Stimulated activated CD4-positive, alpha-beta T cell treated with anti-CD3 and anti-CD28 coated beads, Interleukin-12 subunit alpha, Interleukin-12 subunit beta, amount 100 ng/mL, for 24 hours (primary cell): ENCODE results near the gene DOK7.
"Not testable (repeated sequence)": the region's sequence is repeated elsewhere in the genome, so short reads cannot be mapped to it uniquely, and the experiment has no call there.

Experiments used
- DNase-seq, 2 experiments: peaks; one replicate each; pipeline ENCODE4 v3.0.0-alpha.2; 2020; ENCODE audit warnings: low read depth in 2 of 2

DOK7 gene

GRCh38 chr4:3502941-3503936, 40.1 kb downstream of the DOK7 start:
- no peak for DNase-seq

DNA sequence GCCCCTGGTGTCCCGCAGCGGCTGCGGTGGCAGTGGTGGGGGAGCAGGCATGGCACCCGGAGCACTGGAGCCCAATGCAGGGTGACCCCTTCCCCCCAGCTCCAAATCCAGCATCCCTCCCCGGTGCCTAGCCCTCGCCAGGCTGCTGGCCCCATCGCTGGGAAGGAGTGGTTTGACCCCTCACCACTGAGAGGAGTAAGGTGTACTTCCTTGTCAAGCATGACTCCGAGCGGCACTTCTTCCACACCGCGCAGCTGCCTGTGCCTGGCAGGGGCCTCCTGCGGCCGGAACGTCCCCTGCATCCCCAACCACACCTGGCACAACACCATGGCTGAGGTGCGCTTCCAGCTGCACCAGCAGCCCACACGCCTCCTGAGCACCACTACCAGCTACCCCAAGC, 42.1 kb downstream of the DOK7 start:
- DNase-seq = no peak

DNA sequence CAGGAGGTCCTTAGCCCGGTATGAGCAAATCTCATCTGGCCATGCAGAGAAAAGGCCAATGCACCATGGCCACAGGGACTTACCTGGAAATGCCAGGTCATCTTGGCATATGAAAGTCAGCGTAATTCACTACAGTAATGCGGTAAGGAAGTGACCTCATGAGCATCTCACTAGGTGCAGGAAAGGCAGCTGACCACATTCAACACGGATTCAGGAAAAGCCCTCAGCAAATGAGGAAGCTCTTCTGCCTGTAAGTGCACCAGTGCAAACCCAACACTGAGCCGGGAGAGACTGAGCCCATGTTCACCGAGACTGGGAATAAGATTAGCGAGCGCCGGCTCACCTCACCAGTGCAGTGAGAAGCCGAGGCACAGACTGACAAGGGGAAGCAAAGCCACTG, 45.4 kb downstream of the DOK7 start:
- no peak for DNase-seq

DNA sequence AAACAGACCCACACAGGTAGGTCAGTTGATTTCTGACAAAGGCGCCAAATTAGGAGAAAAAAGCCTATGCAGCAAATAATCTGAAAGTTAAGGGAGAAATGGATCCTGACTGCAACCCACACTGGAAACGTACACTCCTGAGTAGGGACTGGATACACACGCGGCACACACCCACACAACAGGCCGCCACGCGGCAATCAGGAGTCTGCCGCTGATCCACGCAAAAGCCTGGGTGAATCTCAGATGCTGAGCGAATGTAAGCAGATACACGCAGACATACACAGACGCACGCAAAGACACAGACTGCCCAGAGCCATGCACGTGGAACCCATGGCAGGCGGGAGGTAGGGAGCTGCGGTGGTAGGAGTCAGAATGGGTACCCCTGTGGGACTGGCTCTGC, 47.4 kb downstream of the DOK7 start:
- DNase-seq = no peak

DNA sequence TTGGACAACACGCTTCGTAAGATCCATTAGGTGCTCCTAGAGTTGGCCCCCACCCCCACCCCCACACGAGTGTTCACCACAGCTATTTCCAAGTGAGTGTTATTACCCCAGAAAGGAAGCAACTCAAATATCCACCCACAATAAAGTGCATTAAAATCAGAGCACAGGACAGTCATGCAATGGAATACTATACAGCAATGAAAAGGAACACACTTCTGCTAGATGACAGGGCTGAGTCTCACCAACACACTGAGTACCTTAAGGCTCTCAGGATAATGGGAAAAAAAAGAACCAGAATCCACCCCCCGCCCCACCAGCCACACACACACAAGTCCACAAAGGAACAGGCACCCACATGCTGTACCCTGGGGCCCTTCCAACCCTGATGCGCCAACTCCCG, 48.1 kb downstream of the DOK7 start:
- DNase-seq = no peak

GRCh38 chr4:3511601-3512000, 48.5 kb downstream of the DOK7 start:
- not testable (repeated sequence) for DNase-seq

DNA sequence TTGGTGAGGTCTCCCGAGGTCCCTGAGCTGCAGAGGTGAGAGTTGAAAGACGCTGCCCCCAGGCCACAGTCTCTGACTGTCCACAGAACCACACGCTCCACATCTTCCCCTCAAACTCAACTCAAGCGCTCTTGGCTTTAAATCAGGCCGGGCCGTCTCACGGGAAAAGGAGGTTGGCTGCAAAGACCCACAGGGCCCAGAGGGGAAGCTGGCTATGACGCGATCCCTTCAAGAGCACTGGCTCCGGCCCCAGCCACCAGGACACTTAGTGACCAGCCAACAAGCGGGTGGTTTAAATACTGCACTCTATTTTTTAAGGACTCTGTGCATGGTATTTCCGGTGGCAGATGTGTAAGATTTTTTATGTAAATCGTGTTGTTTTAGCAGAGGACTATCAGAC, 49.2 kb downstream of the DOK7 start:
- no peak for DNase-seq

GRCh38 chr4:3512719-3513118, 49.6 kb downstream of the DOK7 start:
- DNase-seq = no peak

GRCh38 chr4:3513807-3514206, 50.7 kb downstream of the DOK7 start:
- no peak for DNase-seq

DNA sequence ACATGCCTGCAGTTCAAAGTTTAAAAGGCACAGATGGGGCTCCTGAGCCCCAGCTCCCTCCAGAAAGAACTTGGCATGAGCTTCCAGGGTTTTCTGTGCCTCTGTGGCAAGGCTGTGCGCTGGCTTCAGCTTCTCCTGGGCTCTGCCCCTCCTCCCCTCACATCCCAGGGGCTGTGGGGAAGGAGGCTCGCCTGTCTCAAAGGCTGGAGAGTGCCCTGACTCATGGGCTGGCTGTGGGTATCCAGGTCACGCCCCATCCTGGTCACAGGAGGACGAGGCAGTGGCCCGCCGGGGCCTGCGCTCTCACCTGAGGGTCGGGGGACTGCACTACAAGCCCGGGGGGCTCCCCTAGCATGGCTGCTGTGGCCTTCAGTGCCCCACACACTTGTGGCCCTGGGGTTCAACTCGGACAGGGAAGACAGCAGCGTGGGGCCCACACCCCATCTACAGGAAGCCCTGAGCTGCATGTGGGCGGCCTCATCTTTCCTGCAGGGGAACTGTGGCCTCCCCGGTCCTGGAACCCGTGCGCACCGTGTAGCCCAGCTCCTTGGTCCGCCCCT, 51.2 kb downstream of the DOK7 start:
- DNase-seq = no peak

DNA sequence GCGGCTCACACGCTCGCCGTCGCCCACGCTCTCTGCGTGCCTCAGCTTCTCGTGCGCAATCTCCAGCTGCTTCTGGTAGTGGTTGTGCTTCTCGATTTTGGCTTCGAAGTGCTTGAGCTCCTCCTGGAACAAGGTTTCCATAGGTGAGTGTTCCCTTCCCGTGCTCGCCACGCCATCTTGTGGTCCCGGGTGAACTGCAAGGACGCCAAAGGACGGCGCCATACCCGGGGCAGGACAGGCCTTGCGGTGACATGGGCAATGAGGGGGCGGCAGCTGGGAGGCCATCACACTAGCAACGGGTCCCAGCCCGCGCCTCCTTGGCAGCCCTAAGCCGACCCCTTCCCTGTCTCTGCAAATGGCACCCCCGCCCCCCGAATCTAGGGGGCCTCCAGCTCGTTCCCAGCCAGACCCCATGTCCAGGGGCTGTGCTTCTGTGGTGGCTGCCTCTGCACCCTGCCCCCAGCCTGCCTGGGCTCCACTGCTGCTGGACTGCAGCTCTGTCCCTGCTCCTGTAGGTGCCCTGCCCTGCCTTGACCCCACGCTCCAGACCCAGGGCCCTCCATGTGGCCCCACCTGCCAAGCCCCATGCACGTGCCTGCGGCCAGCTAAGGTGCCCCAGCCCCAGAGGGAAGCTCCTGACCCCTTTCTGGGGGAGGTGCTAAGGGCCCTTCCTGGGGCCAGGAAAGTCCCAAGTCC, 51.8 kb downstream of the DOK7 start:
- DNase-seq = no peak

DNA sequence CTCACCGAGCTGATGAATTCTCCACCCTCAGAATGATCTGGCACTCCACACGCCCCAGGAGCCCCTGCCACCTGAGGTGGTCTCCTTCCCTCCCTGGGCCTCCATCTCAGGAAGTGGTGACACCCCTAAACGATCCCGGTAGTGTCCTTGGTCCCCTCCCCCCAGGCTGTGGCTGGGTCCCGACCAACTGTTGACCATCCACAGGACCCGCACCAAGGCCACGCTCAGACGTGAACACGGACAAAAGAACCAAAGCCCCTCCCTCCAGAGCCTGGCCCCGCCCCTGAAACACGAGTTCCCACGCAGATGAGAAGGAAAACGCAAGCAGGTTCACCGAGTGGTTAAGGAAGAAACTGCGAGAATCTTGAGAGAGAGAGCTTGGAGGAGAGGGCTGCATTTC, 52.5 kb downstream of the DOK7 start:
- DNase-seq = no peak

DNA sequence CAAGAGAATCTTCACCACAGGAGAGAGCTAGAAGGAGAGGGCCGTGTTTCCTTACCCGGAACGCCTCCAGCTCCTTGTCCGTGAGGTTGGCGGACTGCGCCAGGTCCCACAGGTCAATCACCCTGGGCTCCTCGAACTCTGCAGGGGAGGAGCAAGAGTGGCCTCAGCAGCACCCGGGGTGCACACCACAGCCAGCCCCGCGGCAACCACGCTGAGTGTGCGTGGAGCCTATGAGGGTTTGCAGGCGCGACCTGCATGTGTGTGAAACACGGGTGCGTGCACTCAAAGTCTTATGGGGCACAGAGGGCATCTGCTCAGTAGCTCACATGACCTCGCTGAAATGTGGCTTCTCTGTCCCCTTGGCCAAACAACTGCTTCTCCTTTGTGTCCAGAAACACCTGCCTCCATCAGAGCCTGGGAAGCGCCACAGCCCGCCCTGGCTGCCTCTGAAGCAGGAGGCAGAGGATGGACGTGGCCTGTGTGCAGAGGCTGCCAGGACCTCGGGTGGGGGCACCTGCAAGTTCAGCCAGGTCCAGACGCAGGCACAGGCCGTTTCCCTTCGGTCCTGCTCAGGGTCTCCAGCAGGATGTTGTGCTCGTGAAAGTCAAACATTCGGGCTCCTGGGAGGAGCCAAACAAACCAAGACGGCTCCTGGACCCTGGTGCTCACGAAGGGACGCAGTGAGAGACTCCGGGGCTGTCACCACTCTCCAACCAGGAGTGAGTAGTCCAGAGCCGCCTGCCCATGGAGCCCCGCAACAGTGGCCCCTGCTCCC, 53.1 kb downstream of the DOK7 start:
- DNase-seq = no peak

- DNase-seq = no peak
Observed at GRCh38 chr4:3516836-3517730, 54.0 kb downstream of the DOK7 start.

DNA sequence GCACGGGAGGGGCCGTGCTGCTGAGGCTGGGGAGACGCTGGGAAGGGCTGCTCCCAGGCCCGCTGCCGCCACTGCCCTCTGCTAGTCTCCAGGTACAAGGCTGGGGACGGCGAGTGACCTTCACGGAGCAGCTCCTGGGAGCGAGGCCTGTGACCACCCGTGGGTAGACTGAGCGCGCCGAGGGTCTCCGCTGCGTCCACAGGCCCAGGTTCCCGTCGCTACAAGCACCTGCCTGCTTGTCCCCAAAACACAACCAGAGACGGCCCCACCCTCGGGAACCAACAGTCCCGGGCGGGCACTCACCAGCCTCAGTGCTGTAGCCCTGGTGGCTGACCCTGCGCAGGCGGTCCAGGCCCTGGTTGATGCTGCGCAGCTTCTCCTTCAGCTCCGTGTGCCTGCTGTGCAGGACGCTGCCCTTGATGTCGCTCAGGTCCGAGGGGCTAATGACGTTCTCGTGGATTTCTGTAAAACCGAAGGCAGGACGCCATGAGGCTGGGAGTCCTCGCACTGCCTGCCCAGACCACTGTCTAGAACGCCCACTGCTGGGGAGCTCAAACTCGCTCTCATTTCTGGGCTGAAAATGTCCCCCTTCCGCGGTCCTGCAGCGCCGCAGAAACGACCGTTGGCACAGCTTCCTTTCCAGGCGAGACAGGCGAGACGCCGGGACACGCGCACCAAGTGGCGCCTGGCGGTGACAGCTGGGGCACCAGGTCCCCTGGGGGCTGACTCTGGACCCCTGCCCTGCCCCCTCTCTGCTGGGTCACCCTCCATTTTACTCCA, 54.8 kb downstream of the DOK7 start:
- DNase-seq = no peak

DNA sequence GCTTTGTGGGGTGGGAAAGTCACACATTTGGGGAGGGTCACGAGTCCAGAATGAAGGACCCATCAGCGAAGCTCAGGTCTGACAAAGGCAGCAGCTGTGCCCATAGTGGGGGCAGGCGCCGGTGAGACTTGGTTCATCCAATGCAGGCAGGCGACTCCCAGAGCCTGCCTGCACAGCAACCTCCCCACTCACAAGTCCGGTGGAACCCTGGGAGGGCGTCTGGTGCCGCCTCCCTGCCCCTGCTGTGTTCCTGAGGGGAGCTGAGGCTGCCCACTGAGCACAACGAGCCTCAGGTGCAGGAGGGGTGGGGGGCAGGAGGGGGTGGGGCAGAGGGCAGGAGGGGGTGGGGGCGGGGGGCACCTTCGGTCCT, 55.4 kb downstream of the DOK7 start:
- no peak for DNase-seq

GRCh38 chr4:3518941-3519340, 55.8 kb downstream of the DOK7 start:
- no peak for DNase-seq

GRCh38 chr4:3519468-3520264, 56.6 kb downstream of the DOK7 start:
- no peak for DNase-seq

GRCh38 chr4:3520276-3520675, 57.2 kb downstream of the DOK7 start:
- DNase-seq = no peak
